NCI-H187 (cell line): ENCODE results near the gene DNAH6.
"Not testable (repeated sequence)": the region's sequence is repeated elsewhere in the genome, so short reads cannot be mapped to it uniquely, and the experiment has no call there.

Source experiments
- DNase-seq, 2 experiments: peaks; one replicate each; lab custom pipeline; 2025; lab: John Stamatoyannopoulos, UW

Gene DNAH6

DNA sequence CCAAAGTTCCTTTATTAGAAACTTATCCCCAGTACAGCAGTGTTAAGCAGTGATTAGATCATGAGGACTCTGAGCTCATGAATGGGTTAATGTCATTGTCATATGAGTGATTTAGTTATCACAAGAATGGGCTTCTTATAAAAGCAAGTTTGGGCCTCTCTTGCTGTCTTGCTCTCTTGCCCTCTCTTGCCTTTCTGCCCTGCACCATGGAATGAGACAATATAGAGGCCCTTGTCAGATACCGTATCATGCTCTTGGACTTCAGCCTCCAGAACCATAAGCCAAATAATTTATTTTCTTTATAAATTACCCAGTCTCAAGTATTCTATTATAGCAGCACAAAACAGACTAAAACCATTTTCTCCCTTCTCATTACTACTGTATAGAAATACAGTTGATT, 238.8 kb downstream of the DNAH6 start:
- DNase-seq: no peak

DNA sequence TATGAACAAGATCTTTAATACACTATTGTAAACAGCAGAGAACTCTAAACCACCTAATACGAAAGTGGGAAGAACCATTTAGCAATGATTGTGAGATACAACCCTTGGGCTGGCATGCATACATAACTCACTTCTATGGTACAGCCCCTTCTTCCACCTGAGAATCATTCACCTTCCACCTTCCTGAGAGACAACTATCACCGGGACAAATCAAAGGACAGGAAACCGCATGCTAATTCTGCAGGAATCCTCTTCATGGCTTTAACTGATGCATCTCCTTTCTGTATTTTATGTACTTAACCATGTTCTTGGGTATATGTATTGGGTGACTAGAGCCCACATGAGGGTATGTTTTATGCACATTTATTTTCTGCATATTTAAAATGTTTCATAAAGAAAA, 241.3 kb downstream of the DNAH6 start:
- no peak for DNase-seq

GRCh38 chr2:84766791-84767190, 250.5 kb downstream of the DNAH6 start:
- no peak for DNase-seq

DNA sequence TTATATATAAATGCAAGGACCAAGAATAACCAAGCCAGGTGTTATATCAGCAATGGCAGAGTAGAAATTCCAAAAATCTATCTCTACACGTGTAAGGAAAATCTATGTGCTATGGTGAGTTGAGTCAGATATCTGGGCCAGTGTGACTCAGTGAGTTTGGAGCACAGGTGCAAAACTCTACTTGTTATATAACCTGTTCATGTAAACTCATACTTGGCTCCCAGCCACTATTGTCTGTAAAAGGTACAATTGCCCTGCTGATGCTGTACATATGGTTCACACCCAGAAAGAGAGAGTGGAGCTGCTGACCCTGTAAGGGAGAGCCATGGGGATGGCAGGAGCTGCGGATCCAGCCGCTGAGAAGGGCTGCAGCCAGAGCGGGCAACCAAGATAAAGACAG, 252.5 kb downstream of the DNAH6 start:
- no peak for DNase-seq

DNA sequence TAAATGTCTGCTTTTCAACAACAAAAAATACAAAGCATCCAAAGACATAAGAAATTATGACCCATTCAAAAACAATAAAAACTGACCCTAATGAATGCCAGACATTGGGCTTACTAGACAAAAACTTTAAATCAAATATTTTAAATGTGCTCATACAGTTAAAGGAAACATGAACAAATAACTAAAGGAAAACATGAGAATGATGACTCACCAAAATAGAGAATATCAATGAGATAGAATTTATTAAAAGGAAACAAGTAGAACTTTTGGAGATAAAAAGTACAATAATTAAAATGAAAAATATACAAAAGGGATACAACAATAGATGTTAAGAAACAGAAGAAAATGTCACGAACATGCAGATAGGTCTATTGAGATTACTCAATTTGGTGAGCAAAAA, 254.0 kb downstream of the DNAH6 start:
- no peak for DNase-seq

GRCh38 chr2:84771251-84771650, 255.0 kb downstream of the DNAH6 start:
- DNase-seq: no peak

DNA sequence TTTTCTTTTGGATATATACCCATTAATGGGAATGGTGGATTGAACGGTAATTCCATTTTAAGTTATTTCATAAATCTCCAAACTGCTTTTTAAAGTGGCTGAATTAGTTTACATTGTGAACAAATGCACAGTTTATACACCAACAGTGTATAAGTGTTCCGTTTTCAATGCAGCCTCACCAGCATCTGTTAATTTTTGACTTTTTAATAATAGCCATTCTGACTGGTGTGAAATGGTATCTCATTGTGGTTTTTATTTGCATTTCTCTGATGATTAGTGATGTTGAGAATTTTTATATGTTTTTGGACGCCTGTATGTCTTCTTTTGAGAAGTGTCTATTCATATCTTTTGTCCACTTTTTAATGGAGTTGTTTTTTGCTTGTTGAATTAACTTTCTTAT, 257.3 kb downstream of the DNAH6 start:
- DNase-seq: not testable (repeated sequence)

DNA sequence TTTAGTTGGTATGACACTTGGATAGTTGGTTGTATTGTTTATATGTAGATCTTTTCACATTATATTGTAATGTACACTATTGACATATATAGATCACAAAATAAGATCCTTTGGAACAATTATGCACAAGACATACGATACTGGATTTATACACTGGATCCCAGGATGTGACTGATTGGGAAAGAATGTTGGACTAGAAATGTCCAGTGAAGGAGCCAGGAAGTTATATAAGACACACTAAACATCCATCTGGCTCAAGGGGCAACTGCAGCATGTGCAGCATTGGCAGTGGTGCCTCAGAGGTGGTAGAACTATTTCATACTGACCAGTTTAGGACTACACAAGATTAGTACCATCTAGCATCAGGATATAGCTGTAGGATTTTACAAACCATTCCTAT, 259.7 kb downstream of the DNAH6 start:
- no peak for DNase-seq

DNA sequence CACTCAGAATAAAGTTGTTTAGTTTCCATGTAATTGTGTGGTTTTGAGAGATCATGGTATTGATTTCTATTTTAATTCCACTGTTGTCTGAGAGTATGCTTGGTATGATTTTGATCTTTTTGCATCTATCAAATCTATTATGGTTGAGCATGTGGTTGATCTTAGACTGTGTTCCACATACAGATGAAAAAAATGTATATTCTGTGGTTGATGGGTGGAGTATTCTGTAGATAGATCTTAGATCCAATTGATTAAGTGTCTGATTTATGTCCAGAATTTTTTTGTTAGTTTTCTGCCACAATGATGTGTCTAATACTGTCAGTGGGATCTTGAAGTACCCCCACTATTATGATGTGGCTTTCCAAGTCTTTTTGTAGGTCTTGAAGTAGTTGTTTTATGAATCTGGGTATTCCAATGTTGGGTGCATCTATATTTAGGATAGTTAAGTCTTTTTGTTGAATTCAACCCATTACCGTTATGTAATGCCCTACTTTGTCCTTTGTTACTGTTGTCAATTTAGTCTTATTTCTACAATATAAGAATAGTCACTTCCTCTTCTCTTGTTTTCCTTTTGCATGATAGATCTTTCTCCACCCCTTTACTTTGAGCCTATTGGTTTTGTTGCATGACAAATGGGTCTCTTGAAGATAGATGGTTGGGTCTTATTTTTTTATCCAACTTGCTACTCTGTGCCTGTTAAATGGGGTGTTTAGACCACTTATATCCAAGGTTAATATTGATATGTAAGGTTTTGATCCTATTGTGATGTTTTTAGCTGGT, 262.8 kb downstream of the DNAH6 start:
- DNase-seq: no peak

DNA sequence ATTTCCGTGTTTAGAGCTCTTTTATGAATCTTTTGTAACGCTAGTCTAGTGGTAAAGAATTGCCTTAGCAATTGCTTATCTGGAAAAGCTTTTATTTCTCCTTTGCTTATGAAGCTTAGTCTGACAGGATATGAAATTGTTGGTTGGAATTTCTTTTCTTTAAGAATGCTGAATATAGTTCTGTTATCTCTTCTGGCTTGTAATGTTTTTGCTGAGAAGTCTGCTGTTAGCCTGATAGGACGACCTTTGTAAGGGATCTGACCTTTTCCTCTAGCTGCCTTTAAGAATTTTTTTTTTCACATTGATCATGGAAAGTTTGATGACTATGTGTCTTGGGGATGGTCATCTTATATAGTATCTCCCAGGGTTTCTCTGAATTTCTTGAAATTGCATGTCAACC, 263.5 kb downstream of the DNAH6 start:
- no peak for DNase-seq

DNA sequence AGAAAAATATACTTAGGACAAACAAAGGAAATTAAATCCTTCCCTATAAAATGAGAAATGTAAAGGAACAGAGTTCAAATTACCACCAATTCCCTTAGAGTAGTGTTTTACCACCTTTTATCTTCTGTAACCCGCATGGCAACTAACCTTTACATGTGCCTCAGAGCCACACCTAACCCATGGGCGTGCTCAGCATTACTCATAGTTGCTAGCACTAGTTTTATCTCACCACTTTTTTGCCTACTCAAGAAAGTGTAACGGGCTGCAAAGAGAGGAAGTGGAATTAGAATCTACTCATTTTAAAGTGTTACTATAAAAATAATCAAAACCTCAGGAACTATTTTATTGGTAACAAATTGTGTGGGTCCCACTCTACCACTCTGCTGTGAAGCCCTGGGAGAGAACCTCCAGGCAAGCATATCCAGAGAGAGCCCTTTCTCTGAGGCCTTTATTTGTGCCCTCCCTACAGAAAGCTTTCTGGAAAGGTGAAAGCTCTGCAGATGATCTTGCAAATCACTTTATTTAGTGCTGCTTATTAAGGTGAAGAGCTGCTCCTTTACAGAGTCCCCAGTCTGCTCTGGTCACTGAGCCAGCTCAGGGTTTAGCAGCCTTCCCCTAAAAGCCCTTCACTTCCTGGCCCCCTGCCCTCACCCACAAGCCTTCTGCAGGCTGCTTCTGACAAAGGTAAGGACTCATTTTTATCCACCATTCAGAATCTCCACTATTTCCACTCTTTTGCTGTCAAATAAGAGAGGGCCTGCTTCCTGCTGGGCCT, 265.8 kb downstream of the DNAH6 start:
- no peak for DNase-seq

GRCh38 chr2:84782717-84783442, 266.6 kb downstream of the DNAH6 start:
- no peak for DNase-seq

DNA sequence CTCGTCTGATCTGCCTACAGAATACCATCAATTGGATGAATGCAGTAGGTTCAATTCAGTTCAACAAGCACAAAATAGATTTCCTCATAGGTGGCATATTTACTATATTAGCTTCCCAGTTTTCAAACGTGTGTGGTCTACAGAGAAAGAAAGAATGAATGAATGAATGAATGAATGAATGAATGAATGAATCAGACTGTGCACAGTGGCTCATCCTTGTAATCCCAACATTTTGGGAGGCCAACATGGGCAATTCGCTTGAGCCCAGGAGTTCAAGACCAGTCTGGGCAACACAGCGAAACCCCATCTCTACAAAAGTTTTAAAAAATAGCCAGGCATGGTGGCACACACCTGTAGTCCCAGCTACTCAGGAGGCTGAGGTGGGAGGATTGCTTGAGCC, 269.7 kb downstream of the DNAH6 start:
- no peak for DNase-seq

- DNase-seq: no peak
Measured at GRCh38 chr2:84786601-84787000, 270.3 kb downstream of the DNAH6 start.

GRCh38 chr2:84788027-84788426, 271.7 kb downstream of the DNAH6 start:
- no peak for DNase-seq

DNA sequence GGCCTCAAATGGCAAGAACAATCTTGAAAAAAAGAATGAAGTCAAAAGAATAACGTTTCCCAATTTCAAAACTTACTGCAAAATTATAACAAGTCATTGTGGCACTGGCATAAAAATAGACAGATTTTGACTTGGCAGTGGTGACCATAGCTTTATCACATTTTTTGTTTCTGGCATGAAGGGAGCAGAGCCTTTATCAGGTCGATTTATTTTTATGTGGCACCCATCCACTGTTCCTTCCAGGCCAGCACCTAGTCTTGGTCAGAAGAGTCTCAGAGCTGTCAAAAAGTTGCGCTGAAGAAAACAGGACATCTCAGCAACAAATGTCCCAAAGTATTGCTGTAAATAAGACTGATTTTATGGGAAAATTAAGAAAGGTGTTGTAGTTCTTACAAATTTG, 272.2 kb downstream of the DNAH6 start:
- no peak for DNase-seq

- DNase-seq: no peak
Measured at GRCh38 chr2:84792856-84793522, 276.7 kb downstream of the DNAH6 start.

GRCh38 chr2:84793641-84794040, 277.3 kb downstream of the DNAH6 start:
- DNase-seq: no peak

DNA sequence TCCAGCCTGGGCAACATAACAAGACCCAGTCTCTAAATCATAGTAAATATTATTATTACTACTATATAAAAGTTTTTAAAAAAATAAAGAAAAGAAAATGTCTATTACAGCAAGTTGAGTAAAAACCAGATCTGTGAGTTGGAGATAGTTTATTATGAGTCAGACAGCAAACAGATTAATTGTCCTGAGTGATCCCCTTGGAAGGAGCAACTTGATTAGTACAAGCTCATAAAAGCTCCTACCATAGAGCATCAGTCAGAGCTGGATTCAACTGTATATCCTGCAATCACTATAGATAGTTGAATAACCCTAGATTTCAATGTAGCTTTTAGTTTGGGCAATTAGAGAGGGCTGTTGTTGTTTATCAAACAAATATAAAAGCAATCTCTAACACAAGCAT, 280.5 kb downstream of the DNAH6 start:
- no peak for DNase-seq

DNA sequence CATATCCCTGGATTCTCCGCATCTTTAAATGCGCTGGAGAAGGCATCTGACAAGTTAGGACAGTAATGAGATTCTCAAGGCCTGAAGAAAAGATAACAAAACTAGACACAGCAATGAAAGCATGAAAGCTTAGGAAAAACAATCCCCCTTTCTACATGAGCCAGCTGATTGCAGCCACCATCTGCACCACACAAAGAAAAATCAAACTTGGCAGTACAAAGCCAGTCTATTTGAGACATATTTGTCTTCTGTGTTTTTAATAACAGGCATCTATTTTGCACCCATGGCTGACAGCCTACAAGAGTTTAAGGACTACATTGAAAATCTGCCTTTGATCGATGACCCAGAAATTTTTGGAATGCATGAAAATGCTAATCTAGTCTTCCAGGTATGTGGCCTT, 281.0 kb downstream of the DNAH6 start:
- DNase-seq: no peak

GRCh38 chr2:84799772-84800171, 283.5 kb downstream of the DNAH6 start:
- DNase-seq: no peak

DNA sequence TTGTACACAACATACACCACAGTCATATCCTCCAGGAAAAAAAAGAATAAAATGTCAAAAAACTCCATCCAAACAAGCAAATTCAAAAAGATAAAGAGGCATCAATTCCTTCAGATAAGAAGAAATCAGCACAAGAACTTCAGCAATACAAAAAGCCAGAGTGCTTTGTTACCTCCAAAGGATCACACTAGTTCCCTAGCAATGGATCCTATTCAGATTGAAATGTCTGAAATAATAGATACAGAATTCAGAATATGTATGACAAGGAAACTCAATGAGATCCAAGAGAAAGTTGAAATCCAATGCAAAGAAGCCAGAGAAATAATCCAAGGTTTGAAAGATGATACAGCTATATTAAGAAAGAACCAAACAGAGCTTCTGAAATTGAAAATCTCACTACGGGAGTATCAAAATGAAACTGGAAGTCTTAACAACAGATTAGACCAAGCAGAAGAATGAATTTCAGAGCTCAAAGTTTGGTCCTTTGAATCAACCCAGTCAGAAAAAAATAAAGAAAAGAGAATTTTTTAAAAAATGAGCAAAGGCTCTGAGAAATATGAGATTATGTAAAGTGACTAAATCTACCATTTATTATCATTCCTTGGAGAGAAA, 284.0 kb downstream of the DNAH6 start:
- no peak for DNase-seq
